Loucy (cell line): ENCODE results near the gene CHRD.

Experiments
- H2AFZ ChIP-seq: fragments of 200-600 bp; sonication (generic); 2 replicates; pipeline ENCODE4 v1.6.0; 2016; ENCODE audit warnings: antibody characterized with exemption, mild to moderate bottlenecking, low read length, moderate library complexity
- H3F3A ChIP-seq: fragments of 200-600 bp; 2 replicates; pipeline ENCODE4 v1.6.0; 2016; ENCODE audit warnings: antibody characterized with exemption, low read depth, mild to moderate bottlenecking
- H3K27me3 ChIP-seq: fragments of 200-600 bp; sonication (generic); 2 replicates; pipeline ENCODE4 v1.6.1; 2014; ENCODE audit warnings: low read length, mild to moderate bottlenecking; ENCODE audit not compliant: insufficient read depth, poor library complexity, severe bottlenecking
- H3K36me3 ChIP-seq: fragments of 200-600 bp; sonication (generic); 2 replicates; pipeline ENCODE4 v1.6.1; 2016; ENCODE audit warnings: low read length; ENCODE audit not compliant: insufficient read depth
- H3K4me1 ChIP-seq: fragments of 200-600 bp; sonication (generic); 2 replicates; pipeline ENCODE4 v1.5.1; 2014; ENCODE audit warnings: low read length, mild to moderate bottlenecking; ENCODE audit not compliant: insufficient read depth, poor library complexity, severe bottlenecking
- H3K4me2 ChIP-seq: fragments of 200-600 bp; sonication (generic); 2 replicates; pipeline ENCODE4 v1.6.0; 2014; ENCODE audit warnings: antibody characterized with exemption, low read length, low read depth, mild to moderate bottlenecking; ENCODE audit not compliant: poor library complexity, severe bottlenecking
- H3K4me3 ChIP-seq: fragments of 200-600 bp; sonication (generic); 2 replicates; pipeline ENCODE4 v1.5.1; 2014; ENCODE audit warnings: low read length, mild to moderate bottlenecking, mixed read lengths; ENCODE audit not compliant: poor library complexity, severe bottlenecking
- H3K79me2 ChIP-seq: fragments of 200-600 bp; sonication (generic); 2 replicates; pipeline ENCODE4 v1.6.1; 2014; ENCODE audit warnings: low read length; ENCODE audit not compliant: insufficient read depth
- H3K9ac ChIP-seq: fragments of 200-600 bp; sonication (generic); 2 replicates; pipeline ENCODE4 v1.6.0; 2014; ENCODE audit warnings: mild to moderate bottlenecking, low read depth, low read length, moderate library complexity; ENCODE audit not compliant: poor library complexity, severe bottlenecking
- H3K9me2 ChIP-seq: fragments of 200-600 bp; sonication (generic); replicated peaks from 2 replicates; pipeline ENCODE4 v1.6.1; 2016; ENCODE audit warnings: low read depth, low read length, mixed read lengths
- H3K9me3 ChIP-seq: fragments of 200-600 bp; sonication (generic); 2 replicates; pipeline ENCODE4 v1.6.1; 2014; ENCODE audit warnings: mild to moderate bottlenecking, antibody characterized with exemption, low read length, low read depth; ENCODE audit not compliant: insufficient read depth
- H4K20me1 ChIP-seq: fragments of 200-600 bp; sonication (generic); 2 replicates; pipeline ENCODE4 v1.6.0; 2014; ENCODE audit warnings: antibody characterized with exemption, low read length, mild to moderate bottlenecking; ENCODE audit not compliant: insufficient read depth, poor library complexity, severe bottlenecking
- CTCF ChIP-seq: fragments of 200-600 bp; sonication (generic); conservative IDR thresholded peaks from 2 replicates; pipeline ENCODE4 v1.5.1; 2014; ENCODE audit warnings: mild to moderate bottlenecking, antibody characterized with exemption, low read length
- EZH2phosphoT487 ChIP-seq: fragments of 200-600 bp; IDR thresholded peaks from 2 replicates; pipeline ENCODE4 v1.6.1; 2018; ENCODE audit warnings: antibody characterized with exemption, mild to moderate bottlenecking, moderate library complexity, borderline replicate concordance

CHRD gene

DNA sequence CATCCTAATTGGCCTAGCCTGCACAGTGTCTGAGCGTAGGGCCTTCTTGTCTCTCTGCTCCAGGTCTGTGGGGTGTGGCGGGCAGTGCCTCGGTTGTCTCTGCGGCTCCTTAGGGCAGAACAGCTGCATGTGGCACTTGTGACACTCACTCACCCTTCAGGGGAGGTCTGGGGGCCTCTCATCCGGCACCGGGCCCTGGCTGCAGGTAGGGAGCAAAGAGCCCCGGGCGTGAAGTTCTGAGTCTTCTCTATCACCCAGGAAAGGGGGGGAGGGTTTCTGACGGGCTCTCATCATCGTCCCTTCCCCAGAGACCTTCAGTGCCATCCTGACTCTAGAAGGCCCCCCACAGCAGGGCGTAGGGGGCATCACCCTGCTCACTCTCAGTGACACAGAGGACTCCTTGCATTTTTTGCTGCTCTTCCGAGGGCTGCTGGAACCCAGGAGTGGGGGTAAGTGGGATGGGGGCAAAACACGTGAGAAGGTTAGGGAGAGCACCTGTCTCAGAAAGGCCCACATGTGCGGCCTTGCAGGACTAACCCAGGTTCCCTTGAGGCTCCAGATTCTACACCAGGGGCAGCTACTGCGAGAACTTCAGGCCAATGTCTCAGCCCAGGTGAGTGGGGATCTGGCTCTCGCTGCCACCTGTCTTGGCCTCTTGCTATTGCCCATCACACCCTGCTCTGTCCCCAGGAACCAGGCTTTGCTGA is 2.6 kb downstream of the CHRD start:
- H4K20me1 ChIP-seq: no peaks in the 10 kb centered on the region
- no peaks in the 10 kb centered on the region for H3K36me3 ChIP-seq
- H3K4me2 ChIP-seq: no peak overlapping the region
- H3K9me2 ChIP-seq: no peaks in the 10 kb centered on the region
- H3K4me3 ChIP-seq: no peak overlapping the region
- no peaks in the 10 kb centered on the region for H3K27me3 ChIP-seq
- H3K9ac ChIP-seq: no peak overlapping the region
- H2AFZ ChIP-seq: no peak overlapping the region
- H3F3A ChIP-seq: no peaks in the 10 kb centered on the region
- TF ChIP-seq CTCF: no peak
- TF ChIP-seq EZH2phosphoT487: no peak
- H3K4me1 ChIP-seq: no peaks in the 10 kb centered on the region
- H3K9me3 ChIP-seq: no peaks in the 10 kb centered on the region
- H3K79me2 ChIP-seq: no peaks in the 10 kb centered on the region

DNA sequence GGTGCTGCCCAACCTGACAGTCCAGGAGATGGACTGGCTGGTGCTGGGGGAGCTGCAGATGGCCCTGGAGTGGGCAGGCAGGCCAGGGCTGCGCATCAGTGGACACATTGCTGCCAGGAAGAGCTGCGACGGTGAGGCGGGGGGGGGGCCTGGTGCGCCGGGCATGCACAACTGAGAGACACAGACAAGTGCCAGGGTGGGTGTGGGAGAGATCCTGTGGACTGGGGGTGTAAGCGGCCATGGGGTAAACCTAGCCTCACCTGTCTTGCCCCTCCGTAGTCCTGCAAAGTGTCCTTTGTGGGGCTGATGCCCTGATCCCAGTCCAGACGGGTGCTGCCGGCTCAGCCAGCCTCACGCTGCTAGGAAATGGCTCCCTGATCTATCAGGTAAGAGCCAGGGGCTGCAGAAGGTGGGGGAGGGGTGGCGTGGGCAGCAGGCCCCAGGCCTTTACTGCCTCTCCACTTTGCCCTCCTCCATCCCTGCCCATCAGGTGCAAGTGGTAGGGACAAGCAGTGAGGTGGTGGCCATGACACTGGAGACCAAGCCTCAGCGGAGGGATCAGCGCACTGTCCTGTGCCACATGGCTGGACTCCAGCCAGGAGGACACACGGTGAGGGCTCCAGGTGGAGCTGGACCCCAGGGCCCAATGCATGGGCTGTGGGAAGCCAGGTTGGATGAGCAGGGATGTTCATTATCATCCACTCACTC is 3.3 kb downstream of the CHRD start:
- Histone ChIP-seq H3K4me2 (no peak overlapping the region), H3F3A (no peaks in the 10 kb centered on the region), H2AFZ (no peak overlapping the region), H3K9me2 (no peaks in the 10 kb centered on the region), H3K4me1 (no peaks in the 10 kb centered on the region), H3K9me3 (no peaks in the 10 kb centered on the region), H3K27me3 (no peaks in the 10 kb centered on the region), H4K20me1 (no peaks in the 10 kb centered on the region), H3K4me3 (no peak overlapping the region), H3K36me3 (no peaks in the 10 kb centered on the region), H3K9ac (no peak overlapping the region), H3K79me2 (no peaks in the 10 kb centered on the region)
- TF ChIP-seq CTCF: no peak
- no peak for TF ChIP-seq EZH2phosphoT487

DNA sequence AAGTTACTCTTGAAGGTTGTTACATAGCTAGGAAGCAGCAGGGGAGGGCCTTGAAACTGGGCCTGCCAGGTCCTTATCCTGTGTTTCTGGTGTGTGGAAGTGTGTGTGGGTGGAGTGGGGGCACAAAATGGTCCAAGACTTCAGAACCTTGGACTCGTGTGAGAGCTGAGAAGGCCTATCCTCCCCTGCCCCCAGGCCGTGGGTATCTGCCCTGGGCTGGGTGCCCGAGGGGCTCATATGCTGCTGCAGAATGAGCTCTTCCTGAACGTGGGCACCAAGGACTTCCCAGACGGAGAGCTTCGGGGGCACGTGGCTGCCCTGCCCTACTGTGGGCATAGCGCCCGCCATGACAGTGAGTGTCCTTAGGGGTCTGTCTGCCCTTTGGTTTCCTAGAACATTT is 4.5 kb downstream of the CHRD start:
- H3K9me2 ChIP-seq: no peaks in the 10 kb centered on the region
- H3K9ac ChIP-seq: no peak overlapping the region
- H4K20me1 ChIP-seq: no peaks in the 10 kb centered on the region
- H3K4me1 ChIP-seq: no peaks in the 10 kb centered on the region
- no peaks in the 10 kb centered on the region for H3K36me3 ChIP-seq
- no peaks in the 10 kb centered on the region for H3K9me3 ChIP-seq
- H3K79me2 ChIP-seq: no peaks in the 10 kb centered on the region
- no peaks in the 10 kb centered on the region for H3F3A ChIP-seq
- no peak for TF ChIP-seq CTCF
- TF ChIP-seq EZH2phosphoT487: no peak
- H3K4me3 ChIP-seq: no peak overlapping the region
- no peak overlapping the region for H3K4me2 ChIP-seq
- H2AFZ ChIP-seq: no peak overlapping the region
- no peaks in the 10 kb centered on the region for H3K27me3 ChIP-seq
